H1 (cell line): ENCODE measurements around the gene FNDC10. TPM values are rescaled to one million over a fixed set of nuclear protein-coding genes. Genes with fewer than 3 reads are reported as not detected.
A peak's percentile ranks its signal among the peaks of the same experiment; 100 is the strongest.

Experiments
- CTCF ChIA-PET: fragments of 300-600 bp; sonication (Branson Sonifier 250); formaldehyde crosslinking; loops from one replicate; lab custom pipeline; 2021; ENCODE audit not compliant: partially characterized antibody; lab: Charles Lee
- POLR2A ChIA-PET: fragments of 300-600 bp; sonication (Branson Sonifier 250); formaldehyde crosslinking; loops from one replicate; lab custom pipeline; 2021; ENCODE audit warnings: inconsistent platforms; ENCODE audit not compliant: partially characterized antibody; lab: Charles Lee
- DNase-seq, 2 experiments: peaks; one replicate each; pipeline versions ENCODE4 v3.0.0 to v3.0.0-alpha.2; 2010 to 2022; ENCODE audit warnings: low spot score in 2 of 2, low read depth in 1 of 2, mixed read lengths in 1 of 2
- FAIRE-seq: peaks from 2 replicates; lab custom pipeline; 2011; peaks lifted over from hg19 to GRCh38; lab: Jason Lieb, UNC
- H2AFZ ChIP-seq: 2 replicates; pipeline ENCODE4 v1.8.1; 2012; ENCODE audit warnings: low read length, inconsistent platforms
- H2AK5ac ChIP-seq: 2 replicates; pipeline ENCODE4 v1.6.1; 2013; ENCODE audit warnings: low read depth, low read length
- H2BK120ac ChIP-seq: replicated peaks from 2 replicates; pipeline ENCODE3; 2013; ENCODE audit warnings: low read depth, low read length, inconsistent platforms
- H2BK12ac ChIP-seq: 2 replicates; pipeline ENCODE4 v1.6.1; 2013; ENCODE audit warnings: low read depth, low read length
- H2BK15ac ChIP-seq: 2 replicates; pipeline ENCODE4 v1.6.1; 2013; ENCODE audit warnings: low read length
- H2BK20ac ChIP-seq: 2 replicates; pipeline ENCODE4 v1.6.1; 2013; ENCODE audit warnings: low read length
- H2BK5ac ChIP-seq: 2 replicates; pipeline ENCODE4 v1.6.1; 2013; ENCODE audit warnings: low read depth, low read length
- H3K14ac ChIP-seq: 2 replicates; pipeline ENCODE4 v1.6.1; 2013; ENCODE audit warnings: inconsistent platforms; ENCODE audit not compliant: insufficient read length
- H3K18ac ChIP-seq: 2 replicates; pipeline ENCODE4 v1.6.1; 2013; ENCODE audit warnings: low read length; ENCODE audit errors: extremely low read depth
- H3K23ac ChIP-seq: 2 replicates; pipeline ENCODE4 v1.6.1; 2013; ENCODE audit warnings: inconsistent platforms; ENCODE audit not compliant: insufficient read length
- H3K23me2 ChIP-seq: 2 replicates; pipeline ENCODE4 v1.6.1; 2013; ENCODE audit warnings: low read depth, low read length
- H3K27ac ChIP-seq: 2 replicates; pipeline ENCODE4 v1.6.1; 2011; ENCODE audit warnings: low read depth, low read length, inconsistent platforms
- H3K27me3 ChIP-seq, 4 experiments: replicated peaks in 1 of 4; 1 replicate in 1 of 4; 2 replicates in 3 of 4; pipeline versions ENCODE4 v1.6.1 to v1.8.1; 2011 to 2013; ENCODE audit warnings: low read length in 3 of 4, mild to moderate bottlenecking in 3 of 4, inconsistent platforms in 2 of 4, mixed read lengths in 2 of 4, moderate library complexity in 1 of 4; ENCODE audit not compliant: control insufficient read depth in 3 of 4, insufficient read depth in 3 of 4; ENCODE audit errors: extremely low read depth in 1 of 4
- H3K36me3 ChIP-seq, 4 experiments: 2 replicates each; pipeline versions ENCODE4 v1.6.1 to v1.8.1; 2011 to 2013; ENCODE audit warnings: mild to moderate bottlenecking in 4 of 4, low read length in 3 of 4, moderate library complexity in 2 of 4, control low read depth in 1 of 4, inconsistent platforms in 1 of 4; ENCODE audit not compliant: insufficient read depth in 4 of 4, control insufficient read depth in 2 of 4
- H3K4ac ChIP-seq: replicated peaks from 2 replicates; pipeline ENCODE3; 2013; ENCODE audit warnings: low read length, low read depth, mixed read lengths, inconsistent platforms; ENCODE audit not compliant: insufficient read length
- H3K4me1 ChIP-seq, 4 experiments: replicated peaks in 1 of 4; 1 replicate in 1 of 4; 2 replicates in 3 of 4; pipeline versions ENCODE4 v1.6.1 to v1.8.1; 2011 to 2013; ENCODE audit warnings: low read length in 3 of 4, inconsistent platforms in 2 of 4, mixed read lengths in 1 of 4; ENCODE audit not compliant: insufficient read depth in 4 of 4, control insufficient read depth in 3 of 4
- H3K4me2 ChIP-seq, 2 experiments: 2 replicates each; pipeline versions ENCODE4 v1.6.1 to v1.8.1; 2011 to 2013; ENCODE audit warnings: low read depth in 2 of 2, low read length in 2 of 2, control low read depth in 1 of 2, inconsistent platforms in 1 of 2, mild to moderate bottlenecking in 1 of 2; ENCODE audit not compliant: insufficient read depth in 1 of 2
- H3K4me3 ChIP-seq, 4 experiments: fragments of 200-600, 300-600 bp in 1 of 4; sonication (generic), shearing (Covaris generic), sonication (Bioruptor Twin) in 1 of 4; 2 replicates each; pipeline versions ENCODE4 v1.5.1 to v1.8.1; 2011 to 2016; ENCODE audit warnings: low read length in 4 of 4, low read depth in 3 of 4, control low read depth in 2 of 4, inconsistent platforms in 2 of 4, mild to moderate bottlenecking in 2 of 4, mixed read lengths in 1 of 4, moderate library complexity in 1 of 4; ENCODE audit not compliant: insufficient read depth in 2 of 4; ENCODE audit errors: extremely low read depth in 1 of 4
- H3K56ac ChIP-seq: replicated peaks from 2 replicates; pipeline ENCODE3; 2013; ENCODE audit warnings: low read depth, mild to moderate bottlenecking, mixed read lengths, low read length, inconsistent platforms; ENCODE audit not compliant: insufficient read length
- H3K79me1 ChIP-seq: 2 replicates; pipeline ENCODE4 v1.6.1; 2013; ENCODE audit warnings: low read depth, low read length, control low read depth
- H3K79me2 ChIP-seq, 2 experiments: 2 replicates each; pipeline versions ENCODE4 v1.6.1 to v1.8.1; 2012 to 2013; ENCODE audit warnings: low read length in 2 of 2, mild to moderate bottlenecking in 2 of 2, inconsistent platforms in 1 of 2; ENCODE audit not compliant: insufficient read depth in 2 of 2, control insufficient read depth in 1 of 2
- H3K9ac ChIP-seq, 4 experiments: replicated peaks in 1 of 4; 1 replicate in 1 of 4; 2 replicates in 3 of 4; pipeline versions ENCODE4 v1.6.1 to v1.8.1; 2011 to 2013; ENCODE audit warnings: low read depth in 3 of 4, low read length in 3 of 4, control low read depth in 2 of 4, mild to moderate bottlenecking in 2 of 4, moderate library complexity in 2 of 4, inconsistent platforms in 1 of 4; ENCODE audit errors: extremely low read depth in 1 of 4
- H3K9me3 ChIP-seq, 2 experiments: 2 replicates each; pipeline versions ENCODE4 v1.6.1 to v1.8.1; 2012 to 2013; ENCODE audit warnings: mild to moderate bottlenecking in 2 of 2, moderate library complexity in 2 of 2, control low read depth in 1 of 2, inconsistent platforms in 1 of 2, low read depth in 1 of 2, low read length in 1 of 2, mixed read lengths in 1 of 2; ENCODE audit not compliant: insufficient read depth in 2 of 2
- H4K20me1 ChIP-seq, 2 experiments: replicated peaks in 1 of 2; 2 replicates each; pipeline versions ENCODE3 to v1.8.1; 2011 to 2013; ENCODE audit warnings: inconsistent platforms in 2 of 2, low read length in 2 of 2, mild to moderate bottlenecking in 1 of 2; ENCODE audit not compliant: insufficient read depth in 2 of 2, control insufficient read depth in 1 of 2
- H4K5ac ChIP-seq: 2 replicates; pipeline ENCODE4 v1.6.1; 2013; ENCODE audit warnings: low read length, low read depth, mixed read lengths, inconsistent platforms; ENCODE audit not compliant: insufficient read length
- H4K8ac ChIP-seq: 2 replicates; pipeline ENCODE4 v1.8.0; 2013; ENCODE audit warnings: mild to moderate bottlenecking, moderate library complexity, low read length, inconsistent platforms; ENCODE audit not compliant: insufficient read depth; ENCODE audit errors: extremely low read depth
- H4K91ac ChIP-seq: replicated peaks from 2 replicates; pipeline ENCODE3; 2013; ENCODE audit warnings: low read length, mixed read lengths, inconsistent platforms; ENCODE audit not compliant: insufficient read length
- CHD1 ChIP-seq: IDR thresholded peaks from 2 replicates; pipeline ENCODE4 v1.6.1; 2012; ENCODE audit warnings: low read depth, low read length, improper control_type of control experiment
- CREB1 ChIP-seq: IDR thresholded peaks from 2 replicates; pipeline ENCODE4 v1.6.1; 2012; ENCODE audit warnings: inconsistent platforms
- EGR1 ChIP-seq: IDR thresholded peaks from 2 replicates; pipeline ENCODE4 v1.6.1; 2011; ENCODE audit warnings: low read depth, low read length, borderline replicate concordance
- KDM1A ChIP-seq: fragments of 200-600, 300-600 bp; sonication (generic); IDR thresholded peaks from 2 replicates; pipeline ENCODE4 v1.7.1; 2016; ENCODE audit warnings: mild to moderate bottlenecking, low read length, borderline replicate concordance
- MAFK ChIP-seq: IDR thresholded peaks from 2 replicates; pipeline ENCODE4 v1.6.1; 2012; ENCODE audit warnings: low read depth, mild to moderate bottlenecking, improper control_type of control experiment, low read length
- SIRT6 ChIP-seq: IDR thresholded peaks from one replicate; pipeline ENCODE4 v1.7.1; 2012; ENCODE audit warnings: low read length, inconsistent platforms
- WGBS, 2 experiments: shearing (Covaris generic) in 1 of 2; methylation state at CpG; one replicate each; pipeline versions ENCODE4 v1.1.6 to v1.1.7; 2013 to 2015; ENCODE audit warnings: low lambda C conversion rate in 2 of 2, mixed read lengths in 2 of 2, inconsistent platforms in 1 of 2, low coverage in 1 of 2, missing lambda C conversion rate in 1 of 2; ENCODE audit not compliant: insufficient replicate concordance in 2 of 2, insufficient coverage in 1 of 2, insufficient read length in 1 of 2; ENCODE audit errors: extremely low coverage in 1 of 2, missing lambda C conversion rate in 1 of 2; 5-methylcytosine and 5-hydroxymethylcytosine counted together
- polyA plus RNA-seq, 7 experiments: library from polyadenylated mRNA; depleted of rRNA in 3 of 7; stranded (reverse) in 5 of 7; unstranded in 2 of 7; fragments of >200 nt in 5 of 7; fragments of 200-250 nt in 2 of 7; gene quantifications; 1 replicate in 5 of 7; 2 replicates in 1 of 7; 4 replicates in 1 of 7; pipeline versions ENCODE4 v1.2.1 to v1.2.3, GENCODE V29; 2011 to 2013; ENCODE audit warnings: missing spikeins in 2 of 7, mixed read lengths in 2 of 7
- total RNA-seq: library from RNA; stranded (reverse); fragmentation: NEBNext Ultra II Directional; extraction: Animal tissue kit (Norgen Biotek cat#: 25700); gene quantifications from 2 replicates; pipeline ENCODE4 v1.2.1, GENCODE V29; 2021

FNDC10 gene
- total and polyA plus RNA-seq, 2 of the 8 experiments (the other 6 are each of a cell fraction or from before 2014, with no cell fraction given): 19.0 to 21.8 TPM

GRCh38 chr1:1567891-1568291, 32.0 kb downstream of the FNDC10 start:
- H3K18ac ChIP-seq: no peak overlapping the region; the same call in 1 of the 2 replicates
- H2BK20ac ChIP-seq: no peak overlapping the region
- ChIA-PET CTCF (interaction anchor here (1.0 to 1.3 kb wide), 2 partner anchors 16 to 21 kb away, joined by 3 read pairs; no protein-coding TSS in a partner anchor), POLR2A (interaction anchor here (1.3 to 21.2 kb wide), 5 partner anchors 10 to 29 kb away, joined by 3 to 367 read pairs (median 4); no protein-coding TSS in a partner anchor)
- no peaks in the 10 kb centered on the region for H3K27me3 ChIP-seq
- peaks cover 32 to 40% of the 10 kb centered on the region in 2 experiments for H4K20me1 ChIP-seq
- H3K4me3 ChIP-seq: no peak overlapping the region
- no peak overlapping the region; the same call in 1 of the 2 replicates for H2BK5ac ChIP-seq
- H4K5ac ChIP-seq: no peak overlapping the region
- no peak overlapping the region for H2AK5ac ChIP-seq
- 71% methylated on average over 8 of the region's 10 CpGs; no CpG with 5 or more reads in 1 of the 2 experiments for WGBS, 2 experiments
- H3K9me3 ChIP-seq: no peaks in the 10 kb centered on the region
- H3K79me2 ChIP-seq: peaks cover 54 to 93% of the 10 kb centered on the region in 2 experiments
- no peak for DNase-seq
- no peak overlapping the region for H3K14ac ChIP-seq
- H2AFZ ChIP-seq: no peak overlapping the region
- no peak overlapping the region for H3K4ac ChIP-seq
- H3K79me1 ChIP-seq: peaks cover 7% of the 10 kb centered on the region
- H3K36me3 ChIP-seq: peaks cover 10 to 50% (median 21%) of the 10 kb centered on the region in 4 experiments
- H4K91ac ChIP-seq: no peak overlapping the region
- H2BK120ac ChIP-seq: no peak overlapping the region
- no peak overlapping the region for H3K56ac ChIP-seq
- H4K8ac ChIP-seq: no peak overlapping the region
- no peak overlapping the region; the same call in 1 of the 2 replicates for H2BK12ac ChIP-seq
- H3K4me2 ChIP-seq: peak overlapping the region; percentile 29 to 39; a peak in 2 of 4 replicates
- TF ChIP-seq EGR1 (no peak), SIRT6 (no peak), CREB1 (no peak), MAFK (no peak), CHD1 (no peak), KDM1A (no peak)
- TF ChIP-seq, all 59 proteins: peak for 0
- peaks cover 2% of the 10 kb centered on the region; the same call in 1 of the 2 replicates for H3K23me2 ChIP-seq
- H3K23ac ChIP-seq: no peak overlapping the region
- H3K27ac ChIP-seq: no peak overlapping the region; the same call in 1 of the 2 replicates
- peak overlapping the region in 3 of 4 experiments; percentile 14 to 39 (median 23); a peak in 2 of 7 replicates for H3K9ac ChIP-seq
- H2BK15ac ChIP-seq: no peak overlapping the region
- H3K4me1 ChIP-seq: peaks cover 0 to 6% (median 2%) of the 10 kb centered on the region in 4 experiments; a peak in 2 of 7 replicates
- FAIRE-seq: no peak
